Measurements from ENCODE around the gene FRMD4B.

Gene FRMD4B

DNA sequence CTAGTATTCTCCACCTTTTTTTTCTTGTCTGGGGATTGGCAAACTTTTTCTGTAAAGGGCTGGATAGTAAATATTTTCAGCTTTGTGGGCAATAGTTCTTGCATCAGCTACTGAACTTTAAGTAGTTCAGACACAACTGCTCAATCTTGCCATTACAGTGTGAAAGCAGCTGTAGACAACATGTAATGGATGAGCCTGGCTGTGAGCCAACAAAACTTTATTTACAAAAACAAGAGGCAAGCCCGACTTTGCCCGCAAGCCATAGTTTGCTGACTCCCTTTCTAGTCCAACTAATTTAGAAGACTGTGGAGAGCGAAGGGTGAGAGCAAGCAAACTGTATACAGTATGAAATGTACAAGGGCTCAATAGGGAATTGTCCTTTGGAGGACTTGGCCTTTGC is 6.2 kb downstream of the FRMD4B start:
- Histone ChIP-seq H3K36me3 (ENCODE audit: control insufficient read depth in 1 of 2, insufficient read depth in 2 of 2, low read length in 2 of 2) (no peaks in the 10 kb centered on the region), H2BK12ac (ENCODE audit: low read length) (no peak overlapping the region)
- DNase-seq, result no peak

DNA sequence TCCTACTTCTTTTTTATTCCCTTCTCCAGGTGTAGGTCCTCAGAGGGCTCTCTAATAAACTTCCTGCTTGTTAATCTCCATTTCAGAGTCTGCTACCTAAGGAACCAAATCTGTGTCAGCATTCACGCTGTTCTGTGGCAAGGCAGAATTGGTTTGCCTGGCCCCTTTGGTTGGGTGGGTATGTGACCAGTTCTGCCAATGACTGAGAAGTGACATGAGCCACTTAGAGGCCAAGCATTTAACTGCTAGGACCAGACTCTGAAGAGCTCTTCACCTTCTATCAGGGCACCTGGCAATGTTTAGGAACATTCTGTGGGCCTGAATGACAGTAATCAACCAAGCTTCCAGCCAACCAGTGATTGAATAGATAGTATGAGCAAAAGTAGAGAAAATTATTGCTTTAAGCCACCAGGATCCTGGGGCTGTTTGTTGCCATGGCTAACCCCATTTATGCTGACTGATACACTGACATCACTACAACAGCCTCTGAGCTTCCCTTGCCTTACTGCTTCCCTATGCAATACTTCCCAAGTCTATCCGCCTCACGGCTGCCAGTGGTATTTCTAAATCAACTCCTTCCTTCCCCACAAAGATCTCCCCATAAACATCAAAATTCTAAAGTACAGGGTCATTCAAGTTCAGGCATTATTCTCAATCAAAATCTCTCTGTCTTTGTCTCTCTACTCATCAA is 7.6 kb downstream of the FRMD4B start:
- Histone ChIP-seq H3K9me3 (ENCODE audit: insufficient read depth, low read depth, low read length) (no peaks in the 10 kb centered on the region), H2AK5ac (ENCODE audit: low read length) (no peak overlapping the region), H3K27ac (ENCODE audit: low read depth, low read length) (no peak overlapping the region), H3K27me3 (ENCODE audit: insufficient read depth, low read length) (no peaks in the 10 kb centered on the region), H3K36me3 (ENCODE audit: control insufficient read depth in 1 of 2, insufficient read depth in 2 of 2, low read length in 2 of 2) (no peaks in the 10 kb centered on the region), H3K18ac (ENCODE audit: low read length) (no peak overlapping the region), H3K4me1 (ENCODE audit: control insufficient read depth in 1 of 2, insufficient read depth in 2 of 2, low read length in 2 of 2) (no peaks in the 10 kb centered on the region), H3K14ac (ENCODE audit: low read length) (no peak overlapping the region), H2BK120ac (ENCODE audit: insufficient read depth, low read length, poor library complexity) (no peak overlapping the region), H3K9ac (ENCODE audit: low read length) (no peak overlapping the region), H4K91ac (ENCODE audit: low read depth, low read length) (no peak overlapping the region), H4K8ac (ENCODE audit: low read depth, low read length) (no peak overlapping the region), H3K4me2 (ENCODE audit: low read length) (no peak overlapping the region), H3K79me1 (ENCODE audit: low read length) (no peaks in the 10 kb centered on the region), H2BK12ac (ENCODE audit: low read length) (no peak overlapping the region), H3K4me3 (ENCODE audit: low read depth, low read length) (no peak overlapping the region), H2AFZ (ENCODE audit: insufficient read depth, low read length, poor library complexity) (no peak overlapping the region), H2BK5ac (ENCODE audit: low read depth, low read length, poor library complexity) (no peak overlapping the region), H4K12ac (ENCODE audit: low read depth, low read length) (no peak overlapping the region), H3K23ac (ENCODE audit: low read length) (no peak overlapping the region), H3K4ac (ENCODE audit: low read depth, low read length) (no peak overlapping the region), H3K79me2 (ENCODE audit: control insufficient read depth, insufficient read depth, low read length, poor library complexity) (no peaks in the 10 kb centered on the region)
- no CpG with 5 or more reads among the region's 3 CpGs for WGBS (ENCODE audit: extremely low coverage, insufficient coverage, insufficient read length)
- DNase-seq, result no peak

More for the DNA sequence above, 6.2 kb downstream of the FRMD4B start:
- H3K27ac ChIP-seq (ENCODE audit: low read depth, low read length), result no peak overlapping the region
- H2AK5ac ChIP-seq (ENCODE audit: low read length), result no peak overlapping the region
- H3K4ac ChIP-seq (ENCODE audit: low read depth, low read length), result no peak overlapping the region
- H3K79me2 ChIP-seq (ENCODE audit: control insufficient read depth, insufficient read depth, low read length, poor library complexity), result no peaks in the 10 kb centered on the region
- no peak overlapping the region for H2BK120ac ChIP-seq (ENCODE audit: insufficient read depth, low read length, poor library complexity)
- no peak overlapping the region for H4K12ac ChIP-seq (ENCODE audit: low read depth, low read length)
- H3K79me1 ChIP-seq (ENCODE audit: low read length), result no peaks in the 10 kb centered on the region
- no peak overlapping the region for H2AFZ ChIP-seq (ENCODE audit: insufficient read depth, low read length, poor library complexity)
- H3K18ac ChIP-seq (ENCODE audit: low read length), result no peak overlapping the region
- H3K4me1 ChIP-seq (ENCODE audit: control insufficient read depth in 1 of 2, insufficient read depth in 2 of 2, low read length in 2 of 2), result no peaks in the 10 kb centered on the region
- no peak overlapping the region for H3K14ac ChIP-seq (ENCODE audit: low read length)
- H3K27me3 ChIP-seq (ENCODE audit: insufficient read depth, low read length), result no peaks in the 10 kb centered on the region
- H4K8ac ChIP-seq (ENCODE audit: low read depth, low read length), result no peak overlapping the region
- H4K91ac ChIP-seq (ENCODE audit: low read depth, low read length), result no peak overlapping the region
- H3K9ac ChIP-seq (ENCODE audit: low read length), result no peak overlapping the region
- no peaks in the 10 kb centered on the region for H3K9me3 ChIP-seq (ENCODE audit: insufficient read depth, low read depth, low read length)
- H3K4me3 ChIP-seq (ENCODE audit: low read depth, low read length), result no peak overlapping the region
- no CpG with 5 or more reads among the region's 3 CpGs for WGBS (ENCODE audit: extremely low coverage, insufficient coverage, insufficient read length)
- no peak overlapping the region for H2BK5ac ChIP-seq (ENCODE audit: low read depth, low read length, poor library complexity)
- H3K4me2 ChIP-seq (ENCODE audit: low read length), result no peak overlapping the region
- H3K23ac ChIP-seq (ENCODE audit: low read length), result no peak overlapping the region

DNA sequence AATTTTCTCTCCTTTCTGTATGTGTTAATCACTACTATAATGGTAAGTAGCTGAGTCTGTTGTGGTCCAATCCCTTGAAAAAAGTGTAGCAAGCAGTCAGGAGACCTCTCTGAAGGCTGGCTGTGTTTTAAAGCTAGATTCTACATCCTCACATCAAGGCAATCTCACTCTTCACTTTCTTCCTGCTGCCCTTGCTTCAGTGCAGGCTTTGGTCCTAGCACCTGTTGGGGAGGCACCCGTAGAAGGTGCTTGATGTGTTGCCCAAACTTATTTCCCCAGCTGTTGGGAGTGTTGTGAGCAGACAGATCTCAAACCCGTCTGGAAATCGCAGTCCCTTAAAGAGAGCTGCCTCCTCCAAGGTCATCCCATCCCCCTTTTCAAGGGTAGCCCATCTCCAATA is 8.6 kb downstream of the FRMD4B start:
- H4K91ac ChIP-seq (ENCODE audit: low read depth, low read length), result no peak overlapping the region
- H2BK120ac ChIP-seq (ENCODE audit: insufficient read depth, low read length, poor library complexity), result no peak overlapping the region
- no peaks in the 10 kb centered on the region for H3K4me1 ChIP-seq (ENCODE audit: control insufficient read depth in 1 of 2, insufficient read depth in 2 of 2, low read length in 2 of 2)
- no peak overlapping the region for H3K9ac ChIP-seq (ENCODE audit: low read length)
- H3K27me3 ChIP-seq (ENCODE audit: insufficient read depth, low read length), result no peaks in the 10 kb centered on the region
- no peaks in the 10 kb centered on the region for H3K79me2 ChIP-seq (ENCODE audit: control insufficient read depth, insufficient read depth, low read length, poor library complexity)
- DNase-seq, result no peak
- H3K14ac ChIP-seq (ENCODE audit: low read length), result no peak overlapping the region
- no peak overlapping the region for H2AFZ ChIP-seq (ENCODE audit: insufficient read depth, low read length, poor library complexity)
- H2BK5ac ChIP-seq (ENCODE audit: low read depth, low read length, poor library complexity), result no peak overlapping the region
- H2AK5ac ChIP-seq (ENCODE audit: low read length), result no peak overlapping the region
- H3K36me3 ChIP-seq (ENCODE audit: control insufficient read depth in 1 of 2, insufficient read depth in 2 of 2, low read length in 2 of 2), result no peaks in the 10 kb centered on the region
- H3K79me1 ChIP-seq (ENCODE audit: low read length), result no peaks in the 10 kb centered on the region
- H3K9me3 ChIP-seq (ENCODE audit: insufficient read depth, low read depth, low read length), result no peaks in the 10 kb centered on the region
- no peak overlapping the region for H3K4me3 ChIP-seq (ENCODE audit: low read depth, low read length)
- no peak overlapping the region for H4K8ac ChIP-seq (ENCODE audit: low read depth, low read length)
- H3K23ac ChIP-seq (ENCODE audit: low read length), result no peak overlapping the region
- WGBS (ENCODE audit: extremely low coverage, insufficient coverage, insufficient read length), result no CpG with 5 or more reads among the region's 3 CpGs
- H4K12ac ChIP-seq (ENCODE audit: low read depth, low read length), result no peak overlapping the region
- H3K18ac ChIP-seq (ENCODE audit: low read length), result no peak overlapping the region
- no peak overlapping the region for H3K4ac ChIP-seq (ENCODE audit: low read depth, low read length)
- no peak overlapping the region for H3K27ac ChIP-seq (ENCODE audit: low read depth, low read length)
- H3K4me2 ChIP-seq (ENCODE audit: low read length), result no peak overlapping the region
- H2BK12ac ChIP-seq (ENCODE audit: low read length), result no peak overlapping the region

DNA sequence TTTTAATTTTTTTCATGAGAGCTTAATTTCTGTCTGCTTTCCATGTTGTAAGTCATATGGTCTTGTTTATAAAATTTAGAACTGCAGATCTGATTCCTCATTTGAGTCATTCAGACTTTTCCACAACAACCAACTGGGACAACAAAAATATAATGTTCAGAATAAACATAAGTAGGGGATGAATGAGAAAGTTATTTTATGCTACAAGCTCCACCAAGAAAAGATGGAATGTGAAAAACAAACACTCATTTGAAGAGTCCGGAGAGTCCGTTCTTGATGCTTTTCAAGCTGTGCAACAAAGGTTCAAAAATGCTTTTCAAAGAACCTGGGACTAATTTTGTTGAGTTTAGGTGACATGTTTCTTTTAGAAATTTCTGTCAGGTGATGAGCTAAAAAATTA is 9.2 kb downstream of the FRMD4B start:
- no peak overlapping the region for H3K4me2 ChIP-seq (ENCODE audit: low read length)
- no peak overlapping the region for H4K12ac ChIP-seq (ENCODE audit: low read depth, low read length)
- H3K18ac ChIP-seq (ENCODE audit: low read length), result no peak overlapping the region
- H3K4me3 ChIP-seq (ENCODE audit: low read depth, low read length), result no peak overlapping the region
- no peak overlapping the region for H2BK12ac ChIP-seq (ENCODE audit: low read length)
- no peak overlapping the region for H3K4ac ChIP-seq (ENCODE audit: low read depth, low read length)
- WGBS (ENCODE audit: extremely low coverage, insufficient coverage, insufficient read length), result no CpG with 5 or more reads among the region's 2 CpGs
- no peaks in the 10 kb centered on the region for H3K4me1 ChIP-seq (ENCODE audit: control insufficient read depth in 1 of 2, insufficient read depth in 2 of 2, low read length in 2 of 2)
- H3K23ac ChIP-seq (ENCODE audit: low read length), result no peak overlapping the region
- no peak for DNase-seq
- no peak overlapping the region for H3K14ac ChIP-seq (ENCODE audit: low read length)
- H2AFZ ChIP-seq (ENCODE audit: insufficient read depth, low read length, poor library complexity), result no peak overlapping the region
- no peak overlapping the region for H3K9ac ChIP-seq (ENCODE audit: low read length)
- H4K91ac ChIP-seq (ENCODE audit: low read depth, low read length), result no peak overlapping the region
- H3K9me3 ChIP-seq (ENCODE audit: insufficient read depth, low read depth, low read length), result no peaks in the 10 kb centered on the region
- no peaks in the 10 kb centered on the region for H3K27me3 ChIP-seq (ENCODE audit: insufficient read depth, low read length)
- H3K79me1 ChIP-seq (ENCODE audit: low read length), result no peaks in the 10 kb centered on the region
- H3K79me2 ChIP-seq (ENCODE audit: control insufficient read depth, insufficient read depth, low read length, poor library complexity), result no peaks in the 10 kb centered on the region
- H3K36me3 ChIP-seq (ENCODE audit: control insufficient read depth in 1 of 2, insufficient read depth in 2 of 2, low read length in 2 of 2), result no peaks in the 10 kb centered on the region
- H4K8ac ChIP-seq (ENCODE audit: low read depth, low read length), result no peak overlapping the region
- no peak overlapping the region for H2BK120ac ChIP-seq (ENCODE audit: insufficient read depth, low read length, poor library complexity)
- no peak overlapping the region for H3K27ac ChIP-seq (ENCODE audit: low read depth, low read length)
- no peak overlapping the region for H2AK5ac ChIP-seq (ENCODE audit: low read length)
- no peak overlapping the region for H2BK5ac ChIP-seq (ENCODE audit: low read depth, low read length, poor library complexity)
